Measurements from ENCODE around the gene TMEM255B. TPM values are rescaled to one million over a fixed set of nuclear protein-coding genes. Genes with fewer than 3 reads are reported as not detected.

TMEM255B gene
- total and polyA plus RNA-seq, 9 of the 15 experiments (the other 6 are each of a cell fraction or from before 2014, with no cell fraction given), result 0.01 to 0.75 (median 0.23) TPM

DNA sequence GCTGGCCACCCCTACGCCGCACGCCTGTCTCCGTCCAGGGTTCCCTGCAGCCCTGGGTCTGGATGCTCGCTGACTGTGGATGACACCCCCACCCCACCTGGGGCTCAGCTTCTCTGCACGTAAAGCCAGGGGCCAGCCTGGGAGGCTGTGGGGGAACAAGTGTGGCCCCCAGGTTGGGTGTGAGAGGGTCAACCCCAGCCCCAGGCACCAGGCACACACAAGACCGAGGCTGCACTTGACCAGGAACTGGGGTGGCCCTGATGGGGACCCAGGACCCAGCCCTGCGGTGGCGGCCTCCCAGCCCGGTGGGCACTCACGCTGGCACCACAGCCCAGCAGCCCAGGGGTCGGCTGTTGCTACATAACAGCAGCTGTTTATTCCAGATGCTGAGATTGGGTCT, 63.2 kb downstream of the TMEM255B start:
- TF ChIP-seq EZH2 (IDR thresholded peaks at IDR 0.05; ENCODE audit: borderline replicate concordance, low read depth, low read length) (no peak), NR4A1 (CRISPR knock-in tag; IDR thresholded peaks at IDR 0.05) (no peak), NR4A1 (tag; IDR thresholded peaks at IDR 0.05) (no peak), ZBTB5 (IDR thresholded peaks at IDR 0.05) (no peak), MED1 (CRISPR knock-in tag; IDR thresholded peaks at IDR 0.05; ENCODE audit: borderline replicate concordance) (no peak), JUND (IDR thresholded peaks at IDR 0.05; ENCODE audit: borderline replicate concordance, low read depth, low read length) (no peak), JUND (tag; IDR thresholded peaks at IDR 0.05; ENCODE audit: borderline replicate concordance, low read depth, low read length) (no peak), NRF1 (conservative IDR thresholded peaks at IDR 0.05 in 1 of 2, IDR thresholded peaks at IDR 0.05 in 1 of 2) (no peak), HMGN3 (IDR thresholded peaks at IDR 0.05; ENCODE audit: borderline replicate concordance, extremely low read depth, insufficient read length, low read depth, low read length) (no peak), ZNF121 (CRISPR knock-in tag; conservative IDR thresholded peaks at IDR 0.05) (no peak), SRSF1 (IDR thresholded peaks at IDR 0.05; ENCODE audit: low read depth, low read length) (no peak), MLX (CRISPR knock-in tag; conservative IDR thresholded peaks at IDR 0.05) (no peak)
- TF ChIP-seq, protein P1, sequence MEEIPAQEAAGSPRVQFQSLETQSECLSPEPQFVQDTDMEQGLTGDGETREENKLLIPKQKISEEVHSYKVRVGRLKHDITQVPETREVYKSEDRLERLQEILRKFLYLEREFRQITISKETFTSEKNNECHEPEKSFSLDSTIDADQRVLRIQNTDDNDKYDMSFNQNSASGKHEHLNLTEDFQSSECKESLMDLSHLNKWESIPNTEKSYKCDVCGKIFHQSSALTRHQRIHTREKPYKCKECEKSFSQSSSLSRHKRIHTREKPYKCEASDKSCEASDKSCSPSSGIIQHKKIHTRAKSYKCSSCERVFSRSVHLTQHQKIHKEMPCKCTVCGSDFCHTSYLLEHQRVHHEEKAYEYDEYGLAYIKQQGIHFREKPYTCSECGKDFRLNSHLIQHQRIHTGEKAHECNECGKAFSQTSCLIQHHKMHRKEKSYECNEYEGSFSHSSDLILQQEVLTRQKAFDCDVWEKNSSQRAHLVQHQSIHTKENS (CRISPR knock-in tag; IDR thresholded peaks at IDR 0.05), result no peak
- TF ChIP-seq, protein P2, sequence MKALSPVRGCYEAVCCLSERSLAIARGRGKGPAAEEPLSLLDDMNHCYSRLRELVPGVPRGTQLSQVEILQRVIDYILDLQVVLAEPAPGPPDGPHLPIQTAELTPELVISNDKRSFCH (CRISPR knock-in tag; IDR thresholded peaks at IDR 0.05), result no peak
- TF ChIP-seq, protein P2 (tag; IDR thresholded peaks at IDR 0.05), result no peak
- TF ChIP-seq, protein P3, sequence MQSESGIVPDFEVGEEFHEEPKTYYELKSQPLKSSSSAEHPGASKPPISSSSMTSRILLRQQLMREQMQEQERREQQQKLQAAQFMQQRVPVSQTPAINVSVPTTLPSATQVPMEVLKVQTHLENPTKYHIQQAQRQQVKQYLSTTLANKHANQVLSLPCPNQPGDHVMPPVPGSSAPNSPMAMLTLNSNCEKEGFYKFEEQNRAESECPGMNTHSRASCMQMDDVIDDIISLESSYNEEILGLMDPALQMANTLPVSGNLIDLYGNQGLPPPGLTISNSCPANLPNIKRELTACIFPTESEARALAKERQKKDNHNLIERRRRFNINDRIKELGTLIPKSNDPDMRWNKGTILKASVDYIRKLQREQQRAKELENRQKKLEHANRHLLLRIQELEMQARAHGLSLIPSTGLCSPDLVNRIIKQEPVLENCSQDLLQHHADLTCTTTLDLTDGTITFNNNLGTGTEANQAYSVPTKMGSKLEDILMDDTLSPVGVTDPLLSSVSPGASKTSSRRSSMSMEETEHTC (IDR thresholded peaks at IDR 0.05), result no peak
- FAIRE-seq (no peak), ATAC-seq (no peak), DNase-seq (ENCODE audit: extremely low read depth in 1 of 4, low spot score in 3 of 4) (no peak)
- Histone ChIP-seq H3K79me2 (ENCODE audit: control insufficient read depth, insufficient read depth, low read length) (no peaks in the 10 kb centered on the region), H3K27ac (ENCODE audit: extremely low read depth, low read depth, low read length) (no peak overlapping the region), H4K20me1 (replicated peaks; ENCODE audit: control insufficient read depth, insufficient read depth, low read length) (no peaks in the 10 kb centered on the region), H3K9me1 (ENCODE audit: control insufficient read depth, insufficient read depth, low read length) (no peaks in the 10 kb centered on the region), H2AFZ (ENCODE audit: low read depth, low read length) (no peak overlapping the region), H3K36me3 (ENCODE audit: control insufficient read depth, insufficient read depth, low read length) (no peaks in the 10 kb centered on the region), H3K27me3 (ENCODE audit: control insufficient read depth in 2 of 2, insufficient read depth in 2 of 2, low read length in 2 of 2) (no peaks in the 10 kb centered on the region), H3K9ac (ENCODE audit: insufficient read depth in 1 of 2, low read depth in 2 of 2, low read length in 2 of 2) (no peak overlapping the region), H3K4me3 (no peak overlapping the region), H3K4me2 (ENCODE audit: insufficient read depth, low read length) (no peak overlapping the region), H3K9me3 (replicated peaks; ENCODE audit: control insufficient read depth, insufficient read depth, low read depth, low read length) (no peaks in the 10 kb centered on the region), H3K4me1 (replicated peaks in 1 of 2; ENCODE audit: control insufficient read depth in 2 of 2, insufficient read depth in 2 of 2, low read length in 2 of 2) (peaks cover 0 to 26% of the 10 kb centered on the region in 2 experiments; a peak in 2 of 5 replicates)
- POLR2A ChIA-PET, result no interaction called here
- no TSS peak for BruUV-seq (replicated peaks)
- WGBS (ENCODE audit: insufficient coverage, low coverage, missing lambda C conversion rate), result 80% methylated on average over 5 of the region's 12 CpGs
- CTCF ChIA-PET (ENCODE audit: low intra/inter-chr PET ratio), result no interaction called here
- intact Hi-C loops (cut with micrococcal nuclease) (no loop called here), in situ Hi-C loops (cut with MboI) (loop anchor here (10.0 kb wide), 1 partner anchor 93 kb away; no protein-coding TSS in a partner anchor)
